Measurements from ENCODE around the gene GNB1L.
"Not testable (repeated sequence)": the region's sequence is repeated elsewhere in the genome, so short reads cannot be mapped to it uniquely, and the experiment has no call there.

The GNB1L gene

DNA sequence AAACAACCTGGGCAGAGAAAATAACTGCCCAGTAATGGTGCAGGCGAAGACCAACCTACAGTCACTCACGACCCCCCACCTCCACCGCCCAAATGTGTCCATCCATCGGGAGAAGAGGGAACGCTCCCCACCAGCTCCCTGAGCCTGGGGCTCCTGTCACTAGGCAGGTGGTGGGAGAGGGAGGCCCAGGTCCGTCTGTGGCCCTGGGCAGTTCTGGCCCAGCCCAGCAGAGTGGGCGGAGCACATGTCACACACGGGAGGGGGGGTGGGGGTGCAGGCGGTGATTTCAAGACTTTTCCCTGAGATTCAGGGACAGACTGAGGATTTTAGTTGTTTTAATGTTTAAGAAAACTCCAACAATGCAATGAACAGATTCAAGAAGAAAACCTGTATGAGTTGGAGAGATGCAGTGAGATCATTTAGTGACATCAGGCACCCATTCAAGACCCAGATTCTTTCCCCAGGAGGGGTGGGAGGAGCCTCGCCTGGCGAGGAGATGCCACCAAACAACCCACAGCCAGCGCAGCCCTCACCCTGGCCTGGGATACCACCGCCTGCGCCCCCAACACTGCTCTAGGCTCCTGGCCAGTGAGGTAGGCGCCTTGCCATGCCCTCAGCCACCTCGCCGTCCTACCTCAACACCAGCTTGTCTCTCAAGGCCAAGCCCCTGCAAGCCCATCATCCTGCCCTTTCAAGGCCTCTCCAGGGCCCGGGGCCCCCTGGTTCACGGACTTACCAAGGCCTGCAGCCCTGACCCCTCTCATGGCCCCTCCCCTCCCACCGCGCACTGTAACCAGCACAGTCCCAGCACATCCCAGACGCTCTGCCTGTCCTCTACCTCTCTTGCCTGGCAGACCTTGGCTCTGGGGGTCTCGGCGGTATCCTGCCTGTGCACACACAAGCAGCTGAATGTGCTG lies 57.3 kb downstream of the GNB1L start:
- DNase-seq (no peak), ATAC-seq (replicated peaks) (no peak)
- Mint-ChIP-seq H3K27me3 (no peaks in the 10 kb centered on the region), H3K4me1 (no peaks in the 10 kb centered on the region), H3K36me3 (peaks cover 47 to 69% of the 10 kb centered on the region in 2 donors), H3K9me3 (peaks cover 13 to 16% of the 10 kb centered on the region in 2 donors), H3K27ac (no peak overlapping the region), H3K4me3 (no peak overlapping the region)

DNA sequence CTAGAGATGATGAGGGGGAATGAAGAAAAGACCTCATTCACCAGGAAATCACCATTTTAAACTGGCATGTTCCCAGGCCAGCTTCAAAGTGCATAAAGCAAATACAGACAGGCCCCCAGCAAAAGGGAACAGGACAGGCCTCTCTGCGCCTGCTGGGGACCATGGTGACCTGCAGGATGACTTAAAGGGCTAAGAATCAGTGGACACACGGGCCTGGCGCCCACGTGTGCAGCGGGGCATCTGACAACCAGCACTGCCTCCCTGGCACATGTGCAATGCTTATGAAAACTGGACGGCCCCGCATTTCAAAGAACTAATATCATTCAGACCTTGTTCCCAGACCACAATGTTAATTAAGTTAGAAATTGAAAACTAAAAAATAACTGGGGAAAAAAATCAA lies 58.5 kb downstream of the GNB1L start:
- no peak overlapping the region for H3K4me3 Mint-ChIP-seq
- peaks cover 21 to 23% of the 10 kb centered on the region in 2 donors for H3K9me3 Mint-ChIP-seq
- H3K36me3 Mint-ChIP-seq, result peaks cover 51 to 71% of the 10 kb centered on the region in 2 donors
- no peaks in the 10 kb centered on the region for H3K27me3 Mint-ChIP-seq
- no peak overlapping the region for H3K27ac Mint-ChIP-seq
- ATAC-seq (replicated peaks) (no peak), DNase-seq (no peak)
- no peaks in the 10 kb centered on the region for H3K4me1 Mint-ChIP-seq

DNA sequence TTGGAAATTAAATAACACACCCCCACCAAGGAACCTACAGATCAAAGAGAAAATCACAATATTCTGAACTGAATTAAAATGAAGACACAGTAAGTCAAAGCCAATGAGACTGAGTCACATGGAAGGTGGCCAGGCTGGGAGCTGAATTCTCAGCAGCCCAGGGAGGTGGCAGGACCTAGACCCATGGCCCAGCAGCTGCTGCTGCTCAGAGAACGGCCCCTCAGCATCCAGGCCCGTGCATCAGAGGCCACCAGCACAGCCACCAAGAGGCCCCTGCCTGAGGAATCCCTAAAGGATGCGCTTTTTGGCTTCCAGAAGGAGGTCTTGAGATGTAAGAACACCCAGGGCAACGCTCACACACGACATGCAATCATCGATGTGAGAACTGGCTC lies 59.1 kb downstream of the GNB1L start:
- Mint-ChIP-seq H3K27me3 (no peaks in the 10 kb centered on the region), H3K36me3 (peaks cover 56 to 76% of the 10 kb centered on the region in 2 donors), H3K4me3 (no peak overlapping the region), H3K4me1 (no peaks in the 10 kb centered on the region), H3K9me3 (peaks cover 21 to 23% of the 10 kb centered on the region in 2 donors), H3K27ac (no peak overlapping the region)
- DNase-seq (no peak), ATAC-seq (replicated peaks) (no peak)

DNA sequence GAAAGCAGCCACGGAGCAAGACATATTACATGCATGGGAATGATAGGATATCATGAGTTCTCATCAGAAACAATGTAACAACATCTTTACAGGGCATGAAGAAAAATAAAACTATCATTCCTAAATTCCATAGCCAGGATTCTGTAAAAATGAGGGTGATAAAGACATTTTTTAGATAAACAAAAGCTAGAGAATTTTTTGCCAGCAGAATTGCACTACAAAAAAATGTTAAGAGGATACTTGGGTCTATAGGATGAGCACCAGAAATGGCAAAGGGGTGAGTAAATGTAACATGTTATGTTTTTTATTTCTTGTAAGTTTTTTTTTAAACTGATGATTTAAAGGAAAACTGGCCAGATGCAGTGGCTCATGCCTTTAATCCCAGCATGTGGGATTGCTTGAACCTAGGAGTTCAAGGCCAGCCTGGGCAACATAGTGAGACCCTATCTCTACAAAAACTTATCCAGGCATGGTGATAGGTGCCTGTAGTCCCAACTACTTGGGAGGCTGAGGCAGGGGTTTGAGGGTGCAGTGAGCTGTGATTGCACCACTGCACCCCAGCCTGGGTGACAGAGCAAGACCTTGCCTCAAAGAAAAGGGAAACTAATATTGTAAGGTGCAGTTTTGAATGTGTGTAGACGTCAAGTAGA lies 60.9 kb downstream of the GNB1L start:
- DNase-seq (no peak), ATAC-seq (replicated peaks) (no peak)
- H3K4me3 Mint-ChIP-seq, result no peak overlapping the region
- no peaks in the 10 kb centered on the region for H3K4me1 Mint-ChIP-seq
- H3K27me3 Mint-ChIP-seq, result no peaks in the 10 kb centered on the region
- peaks cover 21 to 27% of the 10 kb centered on the region in 2 donors for H3K9me3 Mint-ChIP-seq
- peaks cover 67 to 89% of the 10 kb centered on the region in 2 donors for H3K36me3 Mint-ChIP-seq
- H3K27ac Mint-ChIP-seq, result no peak overlapping the region

DNA sequence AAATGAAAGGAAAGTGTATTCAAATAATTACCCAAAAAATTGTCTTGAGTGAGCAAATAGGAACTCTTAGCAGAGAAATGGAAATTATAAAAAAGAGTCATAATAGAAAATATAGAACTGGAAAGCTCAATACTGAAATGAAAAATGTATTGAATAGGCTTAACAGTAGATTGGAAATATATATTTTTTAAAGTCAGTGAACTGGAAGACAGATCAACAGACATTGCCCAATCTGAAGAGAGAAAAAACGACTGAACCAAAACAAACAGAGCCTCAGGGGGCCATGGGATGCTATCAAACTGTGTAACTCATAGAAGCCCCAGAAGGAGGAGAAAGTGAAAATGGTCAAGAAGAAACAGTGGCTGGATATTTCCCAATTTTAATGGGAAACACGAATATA lies 61.5 kb downstream of the GNB1L start:
- no peak overlapping the region for H3K27ac Mint-ChIP-seq
- H3K36me3 Mint-ChIP-seq, result peaks cover 72 to 92% of the 10 kb centered on the region in 2 donors
- no peak for DNase-seq
- H3K27me3 Mint-ChIP-seq, result no peaks in the 10 kb centered on the region
- peaks cover 21 to 27% of the 10 kb centered on the region in 2 donors for H3K9me3 Mint-ChIP-seq
- H3K4me3 Mint-ChIP-seq, result no peak overlapping the region
- no peaks in the 10 kb centered on the region for H3K4me1 Mint-ChIP-seq
- ATAC-seq (replicated peaks), result no peak

DNA sequence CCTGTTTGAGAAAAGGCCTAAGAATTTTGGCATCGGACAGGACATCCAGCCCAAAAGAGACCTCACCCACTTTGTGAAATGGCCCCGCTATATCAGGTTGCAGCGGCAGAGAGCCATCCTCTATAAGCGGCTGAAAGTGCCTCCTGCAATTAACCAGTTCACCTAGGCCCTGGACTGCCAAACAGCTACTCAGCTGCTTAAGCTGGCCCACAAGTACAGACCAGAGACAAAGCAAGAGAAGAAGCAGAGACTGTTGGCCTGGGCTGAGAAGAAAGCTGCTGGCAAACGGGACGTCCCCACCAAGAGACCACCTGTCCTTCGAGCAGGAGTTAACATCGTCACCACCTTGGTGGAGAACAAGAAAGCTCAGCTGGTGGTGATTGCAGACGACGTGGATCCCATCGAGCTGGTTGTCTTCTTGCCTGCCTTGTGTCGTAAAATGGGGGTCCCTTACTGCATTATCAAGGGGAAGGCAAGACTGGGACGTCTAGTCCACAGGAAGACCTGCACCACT lies 62.2 kb downstream of the GNB1L start:
- DNase-seq; ATAC-seq (replicated peaks); H3K4me3 Mint-ChIP-seq; H3K27ac Mint-ChIP-seq; H3K4me1 Mint-ChIP-seq; H3K27me3 Mint-ChIP-seq: not testable (repeated sequence)
- Mint-ChIP-seq H3K36me3 (peaks cover 75 to 92% of the 10 kb centered on the region in 2 donors), H3K9me3 (peaks cover 21 to 27% of the 10 kb centered on the region in 2 donors)

DNA sequence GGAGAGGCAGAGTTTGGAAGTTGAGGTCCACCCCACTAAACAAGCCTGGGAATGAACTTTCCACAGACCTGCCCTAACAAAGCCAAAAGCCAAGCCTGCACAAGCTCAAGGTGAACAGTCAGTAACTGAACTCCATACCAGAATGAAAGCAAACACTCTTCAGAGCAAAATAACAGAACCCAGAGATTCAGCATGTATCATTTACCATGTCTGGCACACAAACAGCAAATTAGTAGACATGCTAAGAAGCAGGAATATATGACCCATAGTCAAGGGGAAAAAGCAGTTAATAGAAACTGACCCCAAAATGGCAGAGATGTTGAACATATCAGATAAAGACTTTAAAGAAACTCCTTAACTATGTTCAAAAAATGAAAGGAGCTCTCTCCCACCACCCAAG lies 62.8 kb downstream of the GNB1L start:
- Mint-ChIP-seq H3K4me1 (no peaks in the 10 kb centered on the region), H3K36me3 (peaks cover 78 to 97% of the 10 kb centered on the region in 2 donors), H3K9me3 (peaks cover 21 to 27% of the 10 kb centered on the region in 2 donors), H3K27me3 (no peaks in the 10 kb centered on the region), H3K27ac (no peak overlapping the region), H3K4me3 (no peak overlapping the region)
- ATAC-seq (replicated peaks) (no peak), DNase-seq (no peak)

DNA sequence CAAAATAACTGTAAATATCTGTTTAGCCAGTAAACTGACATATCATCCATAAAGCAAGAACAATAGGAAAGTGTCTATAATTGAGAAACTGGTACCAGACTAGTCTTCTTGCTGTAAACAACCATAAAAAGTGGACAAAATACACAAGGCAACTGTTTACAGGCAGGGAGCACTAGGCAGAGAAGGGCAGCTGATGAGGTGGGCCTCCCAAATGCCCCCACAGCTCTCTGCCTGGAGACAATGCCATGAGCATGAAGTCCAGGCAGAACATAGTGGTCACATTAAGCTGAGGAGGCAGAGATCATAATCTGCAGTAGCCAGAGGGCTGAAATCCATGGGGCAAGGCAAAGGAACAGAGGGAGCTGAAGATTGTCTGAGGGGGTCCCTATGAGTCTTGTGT lies 63.4 kb downstream of the GNB1L start:
- no peaks in the 10 kb centered on the region for H3K27me3 Mint-ChIP-seq
- peaks cover 21 to 27% of the 10 kb centered on the region in 2 donors for H3K9me3 Mint-ChIP-seq
- no peaks in the 10 kb centered on the region for H3K4me1 Mint-ChIP-seq
- no peak for DNase-seq
- H3K36me3 Mint-ChIP-seq, result peaks cover 74 to 93% of the 10 kb centered on the region in 2 donors
- H3K27ac Mint-ChIP-seq, result no peak overlapping the region
- ATAC-seq (replicated peaks), result no peak
- no peak overlapping the region for H3K4me3 Mint-ChIP-seq

DNA sequence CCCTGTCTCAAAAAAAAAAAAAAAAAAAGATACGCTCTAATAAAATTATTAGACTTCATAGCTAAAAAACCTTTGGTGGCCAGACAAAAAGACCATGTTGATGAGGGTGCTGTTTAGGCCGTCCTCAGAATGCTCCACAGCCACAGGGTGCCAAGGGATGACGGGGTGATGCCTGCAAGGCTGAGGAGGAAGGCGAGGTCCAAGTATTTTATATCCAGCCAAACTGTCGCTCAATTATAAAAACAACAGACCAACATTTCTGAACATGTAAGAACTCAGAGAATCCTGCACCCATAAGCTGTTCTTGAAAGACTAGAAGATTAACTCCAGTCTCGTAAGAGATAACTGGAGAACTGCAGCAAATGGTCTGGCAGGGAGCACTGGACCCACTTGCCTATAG lies 64.8 kb downstream of the GNB1L start:
- no peak for ATAC-seq (replicated peaks)
- Mint-ChIP-seq H3K4me1 (no peaks in the 10 kb centered on the region), H3K36me3 (peaks cover 72 to 88% of the 10 kb centered on the region in 2 donors), H3K27me3 (no peaks in the 10 kb centered on the region), H3K4me3 (no peak overlapping the region), H3K9me3 (peaks cover 21 to 27% of the 10 kb centered on the region in 2 donors), H3K27ac (no peak overlapping the region)
- DNase-seq, result no peak

DNA sequence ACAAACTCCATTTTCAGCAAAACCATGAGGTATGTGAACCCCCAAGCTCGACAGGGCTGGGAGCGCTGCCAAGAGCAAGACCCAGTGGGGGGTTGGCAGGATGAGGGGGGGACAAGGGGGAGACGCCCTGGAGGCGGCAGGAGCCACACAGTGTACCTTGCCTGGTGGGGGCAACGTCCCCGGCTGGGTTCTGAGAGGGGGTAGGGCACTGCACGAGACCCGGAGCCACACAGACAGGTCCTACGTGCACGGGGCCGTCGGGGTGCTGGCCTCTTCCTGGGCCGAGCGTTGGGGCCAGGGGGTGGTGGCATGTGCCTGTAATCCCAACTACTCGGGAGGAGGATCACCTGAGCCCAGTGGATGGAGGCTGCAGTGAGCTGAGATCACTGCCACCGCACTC lies 65.3 kb downstream of the GNB1L start:
- H3K4me1 Mint-ChIP-seq, result no peaks in the 10 kb centered on the region
- no peaks in the 10 kb centered on the region for H3K27me3 Mint-ChIP-seq
- no peak for ATAC-seq (replicated peaks)
- no peak for DNase-seq
- peaks cover 71 to 83% of the 10 kb centered on the region in 2 donors for H3K36me3 Mint-ChIP-seq
- H3K4me3 Mint-ChIP-seq, result no peak overlapping the region
- peaks cover 20 to 26% of the 10 kb centered on the region in 2 donors for H3K9me3 Mint-ChIP-seq
- no peak overlapping the region for H3K27ac Mint-ChIP-seq

DNA sequence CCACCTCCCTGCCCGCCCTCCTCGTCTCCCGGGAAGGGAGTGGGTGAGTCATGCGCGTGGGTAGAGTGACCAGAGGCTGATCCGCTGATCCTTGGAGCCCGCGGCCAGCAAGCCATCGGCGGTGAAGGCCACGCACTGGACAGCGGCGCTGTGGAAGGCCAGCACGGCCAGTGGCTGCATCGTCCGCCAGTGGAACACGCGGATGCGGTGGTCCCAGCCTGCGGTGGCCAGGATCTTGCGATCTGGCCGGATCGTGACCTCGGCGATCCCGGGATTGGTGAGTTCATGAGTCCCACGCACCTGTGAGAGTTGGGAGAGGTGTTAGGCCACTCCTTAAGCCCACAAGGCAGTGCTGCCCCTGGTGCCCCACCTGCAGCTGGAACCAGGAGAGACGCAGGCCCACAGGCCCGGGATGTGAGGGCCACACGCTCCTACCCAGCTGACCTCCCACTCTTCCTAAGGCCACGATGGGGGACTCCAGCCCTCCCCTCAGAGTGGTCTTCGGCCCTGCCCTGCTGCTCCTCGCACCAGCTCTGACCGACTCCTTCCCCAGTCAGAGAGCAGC lies 65.9 kb downstream of the GNB1L start:
- Mint-ChIP-seq H3K27me3 (peaks cover under 1 to 5% of the 10 kb centered on the region in 2 donors), H3K4me1 (no peaks in the 10 kb centered on the region), H3K27ac (no peak overlapping the region), H3K36me3 (peaks cover 65 to 77% of the 10 kb centered on the region in 2 donors), H3K9me3 (peaks cover 15 to 21% of the 10 kb centered on the region in 2 donors), H3K4me3 (no peak overlapping the region)
- DNase-seq (no peak), ATAC-seq (replicated peaks) (no peak)

DNA sequence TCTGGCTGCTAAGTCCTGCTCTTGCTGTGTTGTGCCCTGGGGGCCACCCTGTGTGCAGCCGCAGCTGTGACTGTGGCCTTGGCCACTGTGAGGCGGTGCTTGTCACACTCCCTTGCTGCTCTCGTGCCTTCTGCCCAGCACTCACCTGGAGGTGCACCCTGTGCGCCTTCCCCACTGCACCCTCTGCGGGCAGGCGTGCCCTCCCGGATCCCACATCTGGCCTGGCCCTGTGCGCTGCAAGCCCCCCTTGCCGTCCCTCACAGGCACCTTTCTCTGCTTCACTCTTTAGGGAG lies 66.9 kb downstream of the GNB1L start:
- DNase-seq (no peak), ATAC-seq (replicated peaks) (no peak)
- Mint-ChIP-seq H3K4me3 (no peak overlapping the region), H3K27ac (no peak overlapping the region), H3K27me3 (peaks cover 3 to 12% of the 10 kb centered on the region in 2 donors), H3K36me3 (peaks cover 61 to 69% of the 10 kb centered on the region in 2 donors), H3K4me1 (no peaks in the 10 kb centered on the region), H3K9me3 (peaks cover 9 to 18% of the 10 kb centered on the region in 2 donors)

DNA sequence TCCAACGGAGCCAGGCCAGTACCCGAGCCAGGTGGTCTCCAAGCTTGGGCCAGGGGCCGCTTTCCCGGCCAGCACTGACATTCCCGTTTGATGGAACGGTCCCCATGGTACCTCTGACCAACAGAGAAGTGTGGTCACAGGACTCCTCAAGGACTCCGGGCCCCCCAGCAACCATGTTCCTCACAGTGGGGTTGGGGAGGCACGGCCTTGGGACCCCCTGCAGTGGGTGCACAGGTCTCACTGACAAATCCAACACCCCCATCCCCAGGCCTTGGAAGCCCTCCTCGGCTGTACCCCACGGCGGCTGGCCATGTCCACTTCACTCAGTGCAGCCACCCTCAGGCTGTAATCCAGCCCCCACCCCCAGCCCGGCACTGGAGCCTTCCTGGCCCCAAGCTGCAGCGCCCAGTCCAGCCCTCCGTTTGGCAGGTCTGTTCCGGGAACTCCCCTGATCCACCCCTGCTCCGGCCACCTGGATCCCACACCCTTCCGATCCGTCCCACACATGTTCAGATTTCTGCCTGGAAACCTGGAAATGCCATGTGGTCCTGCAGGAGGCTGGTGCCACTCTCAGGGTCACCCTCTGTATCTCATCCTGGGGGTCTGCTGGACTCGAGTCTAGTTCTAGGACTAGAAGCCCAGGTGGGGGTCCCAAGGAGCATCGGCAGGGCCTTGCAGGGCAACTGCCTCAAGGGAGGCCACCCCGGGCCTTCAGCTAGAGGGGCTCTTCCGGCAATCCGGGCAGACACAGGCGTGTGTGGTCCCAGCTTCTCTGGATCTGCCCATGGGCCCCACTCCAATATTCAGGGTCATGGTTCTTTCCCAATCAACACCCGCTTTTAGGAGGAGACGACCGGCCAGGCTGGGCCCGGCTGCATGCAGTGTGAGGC lies 67.5 kb downstream of the GNB1L start:
- H3K27ac Mint-ChIP-seq, result peak overlapping the region; percentile 44
- ATAC-seq (replicated peaks), result no peak

DNA sequence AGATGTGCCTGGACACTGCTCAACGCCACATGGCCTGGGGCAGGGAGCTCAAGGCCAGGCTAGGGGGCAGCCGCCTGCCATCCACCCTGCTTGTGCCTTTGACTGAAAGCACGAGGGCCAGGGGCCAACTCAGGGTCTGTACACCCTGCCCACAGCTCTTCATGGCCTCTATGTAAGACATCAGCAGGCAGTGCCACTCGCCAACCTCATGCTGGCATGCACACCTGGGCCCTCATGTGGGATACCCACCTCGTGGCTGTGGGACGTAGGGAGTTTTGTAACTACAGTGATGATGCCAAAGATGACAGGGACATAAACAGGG lies 68.4 kb downstream of the GNB1L start:
- H3K4me1 Mint-ChIP-seq, result no peaks in the 10 kb centered on the region
- DNase-seq (no peak), ATAC-seq (replicated peaks) (no peak)
- peaks cover 0 to 5% of the 10 kb centered on the region in 2 donors for H3K9me3 Mint-ChIP-seq
- no peak overlapping the region for H3K4me3 Mint-ChIP-seq
- no peak overlapping the region for H3K27ac Mint-ChIP-seq
- peaks cover 45 to 54% of the 10 kb centered on the region in 2 donors for H3K36me3 Mint-ChIP-seq
- peaks cover 7 to 12% of the 10 kb centered on the region in 2 donors for H3K27me3 Mint-ChIP-seq

More for the DNA sequence above, 67.5 kb downstream of the GNB1L start:
- peaks cover 55 to 63% of the 10 kb centered on the region in 2 donors for H3K36me3 Mint-ChIP-seq
- no peaks in the 10 kb centered on the region for H3K4me1 Mint-ChIP-seq
- H3K9me3 Mint-ChIP-seq, result peaks cover 4 to 14% of the 10 kb centered on the region in 2 donors
- H3K27me3 Mint-ChIP-seq, result peaks cover 7 to 12% of the 10 kb centered on the region in 2 donors
- DNase-seq, result no peak
- H3K4me3 Mint-ChIP-seq, result no peak overlapping the region
